K562 (cell line): Measurements from ENCODE around the gene CBX4. TPM values are rescaled to one million over a fixed set of nuclear protein-coding genes. Genes with fewer than 3 reads are reported as not detected.

Experiments used
- BDP1 ChIP-seq: IDR thresholded peaks from 3 replicates; pipeline ENCODE4 v1.6.1; 2011; ENCODE audit not compliant: insufficient read length, insufficient read depth
- CREB3 ChIP-seq: fragments of 450-650 bp; conservative IDR thresholded peaks from 2 replicates; pipeline ENCODE4 v1.6.1; 2016; ENCODE audit warnings: missing genetic modification characterization, low read depth, mild to moderate bottlenecking, missing compliant biosample characterization, moderate library complexity
- ESRRA ChIP-seq: fragments of 450-650 bp; IDR thresholded peaks from 2 replicates; pipeline ENCODE4 v1.6.1; 2014; ENCODE audit warnings: low read depth, mild to moderate bottlenecking, moderate library complexity, borderline replicate concordance
- POLR2A ChIP-seq: fragments of 450-650 bp; conservative IDR thresholded peaks from 2 replicates; pipeline ENCODE4 v1.6.1; 2016
- PRPF4 ChIP-seq: fragments of 200-400 bp; formaldehyde crosslinking; IDR thresholded peaks from one replicate; pipeline ENCODE4 v1.6.1; 2017; ENCODE audit warnings: low read length, low read depth, mild to moderate bottlenecking; ENCODE audit not compliant: insufficient read depth, poor library complexity, severe bottlenecking
- RB1 ChIP-seq: fragments of 450-650 bp; IDR thresholded peaks from 2 replicates; pipeline ENCODE4 v1.6.1; 2017; ENCODE audit warnings: low read depth, mild to moderate bottlenecking
- RBM25 ChIP-seq: fragments of 200-400 bp; formaldehyde crosslinking; IDR thresholded peaks from 2 replicates; pipeline ENCODE4 v1.6.1; 2018; ENCODE audit warnings: low read length, low read depth, moderate library complexity; ENCODE audit not compliant: severe bottlenecking
- SAP30 ChIP-seq: fragments of 200-600 bp; sonication (generic); IDR thresholded peaks from 2 replicates; pipeline ENCODE4 v1.6.1; 2012; ENCODE audit warnings: borderline replicate concordance, low read depth, mild to moderate bottlenecking, moderate library complexity, low read length, control low read depth, inconsistent platforms; ENCODE audit not compliant: insufficient read depth, poor library complexity, severe bottlenecking
- TFE3 ChIP-seq: fragments of 450-650 bp; formaldehyde crosslinking; IDR thresholded peaks from 2 replicates; pipeline ENCODE4 v1.4.0; 2020; ENCODE audit warnings: mild to moderate bottlenecking, mixed read lengths
- TGIF2 ChIP-seq: sonication (generic); formaldehyde crosslinking; IDR thresholded peaks from 2 replicates; pipeline ENCODE4 v1.8.1; 2022; ENCODE audit warnings: mild to moderate bottlenecking, missing genetic modification reagents, moderate library complexity
- TRIM28 ChIP-seq: fragments of 450-650 bp; IDR thresholded peaks from 2 replicates; pipeline ENCODE4 v1.6.1; 2017
- UBTF ChIP-seq, 2 experiments: IDR thresholded peaks; 2 replicates each; pipeline ENCODE4 v1.6.1; 2012; ENCODE audit warnings: improper control_type of control experiment in 2 of 2, low read depth in 2 of 2, low read length in 2 of 2, borderline replicate concordance in 1 of 2
- ZFP36 ChIP-seq: fragments of 150-350 bp; IDR thresholded peaks from 2 replicates; pipeline ENCODE4 v1.6.1; 2018; ENCODE audit warnings: low read length, low read depth; ENCODE audit not compliant: partially characterized antibody
- ZKSCAN8 ChIP-seq: fragments of 200-800 bp; sonication (Bioruptor generic); IDR thresholded peaks from 2 replicates; pipeline ENCODE4 v1.6.1; 2016; ENCODE audit warnings: missing genetic modification characterization, missing compliant biosample characterization
- ZNF124 ChIP-seq: sonication (generic); formaldehyde crosslinking; IDR thresholded peaks from 2 replicates; pipeline ENCODE4 v1.8.1; 2022; ENCODE audit warnings: missing genetic modification reagents
- ZNF436 ChIP-seq: fragments of 250-450, 450-650 bp; sonication (Bioruptor Pico); formaldehyde crosslinking; IDR thresholded peaks from 2 replicates; pipeline ENCODE4 v1.7.0; 2020; ENCODE audit warnings: mild to moderate bottlenecking
- ZNF507 ChIP-seq: conservative IDR thresholded peaks from 2 replicates; pipeline ENCODE4 v1.6.1; 2017; ENCODE audit warnings: missing genetic modification characterization, missing compliant biosample characterization
- ZNF830 ChIP-seq: fragments of 250-450 bp; sonication (Bioruptor Pico); IDR thresholded peaks from 2 replicates; pipeline ENCODE4 v1.5.0; 2021; ENCODE audit warnings: mild to moderate bottlenecking
- polyA plus RNA-seq, 8 experiments: library from polyadenylated mRNA; depleted of rRNA in 4 of 8; stranded (reverse) in 5 of 8; unstranded in 3 of 8; fragments of >200 nt; fragmentation: Nextera tagmentation in 2 of 8; fragmentation: Illumina TruSeq in 1 of 8; extraction: Ambion mirVana in 2 of 8; extraction: Trizol in 1 of 8; gene quantifications; 2 replicates each; pipeline versions ENCODE4 v1.2.1 to v1.2.3, GENCODE V29; 2011 to 2014; ENCODE audit warnings: inconsistent platforms in 1 of 8, missing spikeins in 1 of 8
- total RNA-seq, 7 experiments: library from RNA; depleted of rRNA in 6 of 7; stranded (reverse); fragments of >200 nt in 6 of 7; fragmentation: Illumina TruSeq in 2 of 7; extraction: Trizol in 2 of 7; gene quantifications; 2 replicates each; pipeline versions ENCODE4 v1.2.1 to v1.2.3, GENCODE V29; 2011 to 2021; ENCODE audit warnings: low replicate concordance in 1 of 7
- TF ChIP-seq, protein P1 (sequence below), 2 experiments: fragments of 200-800 bp in 1 of 2; sonication (Bioruptor generic) in 1 of 2; sonication (generic) in 1 of 2; formaldehyde crosslinking in 1 of 2; IDR thresholded peaks in 1 of 2; conservative IDR thresholded peaks in 1 of 2; 2 replicates each; pipeline versions ENCODE4 v1.5.0 to v1.6.1; 2016 to 2020; ENCODE audit warnings: missing compliant biosample characterization in 1 of 2, missing genetic modification characterization in 1 of 2, missing genetic modification reagents in 1 of 2

CBX4 gene
- total and polyA plus RNA-seq, 9 of the 15 experiments (the other 6 are each of a cell fraction or from before 2014, with no cell fraction given), result 0.98 to 50.5 (median 10.0) TPM

GRCh38 chr17:79834565-79835469 is 4.4 kb downstream of the CBX4 start (continued):
- TF ChIP-seq UBTF (IDR thresholded peaks at IDR 0.05; ENCODE audit: borderline replicate concordance in 1 of 2, low read depth in 2 of 2, low read length in 2 of 2) (no peak; a peak in 1 of 4 replicates), ZNF124 (CRISPR knock-in tag) (0 out of 2 replicates have a peak, but pooled peaks have one; percentile 32), ZNF830 (CRISPR knock-in tag) (no peak), PRPF4 (peak; percentile 15), ESRRA (no peak), RB1 (no peak), ZNF436 (CRISPR knock-in tag) (no peak), ZNF507 (tag) (no peak), TGIF2 (no peak), SAP30 (no peak), ZKSCAN8 (CRISPR knock-in tag) (no peak), POLR2A (0 out of 2 replicates have a peak, but pooled peaks have one; percentile 47), TFE3 (CRISPR knock-in tag) (no peak), BDP1 (no peak), RBM25 (no peak), ZFP36 (no peak), TRIM28 (no peak), CREB3 (tag) (no peak)
- TF ChIP-seq, protein P1, sequence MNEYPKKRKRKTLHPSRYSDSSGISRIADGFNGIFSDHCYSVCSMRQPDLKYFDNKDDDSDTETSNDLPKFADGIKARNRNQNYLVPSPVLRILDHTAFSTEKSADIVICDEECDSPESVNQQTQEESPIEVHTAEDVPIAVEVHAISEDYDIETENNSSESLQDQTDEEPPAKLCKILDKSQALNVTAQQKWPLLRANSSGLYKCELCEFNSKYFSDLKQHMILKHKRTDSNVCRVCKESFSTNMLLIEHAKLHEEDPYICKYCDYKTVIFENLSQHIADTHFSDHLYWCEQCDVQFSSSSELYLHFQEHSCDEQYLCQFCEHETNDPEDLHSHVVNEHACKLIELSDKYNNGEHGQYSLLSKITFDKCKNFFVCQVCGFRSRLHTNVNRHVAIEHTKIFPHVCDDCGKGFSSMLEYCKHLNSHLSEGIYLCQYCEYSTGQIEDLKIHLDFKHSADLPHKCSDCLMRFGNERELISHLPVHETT (CRISPR knock-in tag; conservative IDR thresholded peaks at IDR 0.05 in 1 of 2, IDR thresholded peaks at IDR 0.05 in 1 of 2), result no peak
